GM23338 (cell line): ENCODE data around the gene FAM90A1. TPM values are rescaled to one million over a fixed set of nuclear protein-coding genes. Genes with fewer than 3 reads are reported as not detected.
"Not testable (repeated sequence)": the region's sequence is repeated elsewhere in the genome, so short reads cannot be mapped to it uniquely, and the experiment has no call there.

ENCODE experiments used
- ATAC-seq: fragments of 200-7000 bp; cut with Tn5 transposase; 3 replicates; pipeline ENCODE4 v1.9.1; 2020
- DNase-seq: peaks from one replicate; pipeline ENCODE4 v3.0.0-alpha.2; 2015; ENCODE audit warnings: low spot score
- H2AFZ ChIP-seq: fragments of 200-600 bp; sonication (generic); 2 replicates; pipeline ENCODE4 v1.8.0; 2016; ENCODE audit warnings: antibody characterized with exemption, mild to moderate bottlenecking, moderate library complexity
- H3F3A ChIP-seq: fragments of 200-600 bp; sonication (generic); replicated peaks from 2 replicates; pipeline ENCODE4 v1.8.0; 2017; ENCODE audit warnings: antibody characterized with exemption, mixed run types, low read depth
- H3K27ac ChIP-seq: fragments of 200-600 bp; sonication (generic); 2 replicates; pipeline ENCODE4 v1.6.1; 2016; ENCODE audit warnings: low read depth
- H3K27me3 ChIP-seq: fragments of 200-600 bp; sonication (generic); 2 replicates; pipeline ENCODE4 v1.8.0; 2016; ENCODE audit warnings: mild to moderate bottlenecking, mixed run types, moderate library complexity; ENCODE audit not compliant: insufficient read depth
- H3K36me3 ChIP-seq: fragments of 200-600 bp; sonication (generic); 2 replicates; pipeline ENCODE4 v1.8.0; 2016; ENCODE audit warnings: mild to moderate bottlenecking; ENCODE audit not compliant: insufficient read depth
- H3K4me1 ChIP-seq: fragments of 200-600 bp; sonication (generic); 2 replicates; pipeline ENCODE4 v1.8.0; 2016; ENCODE audit warnings: mild to moderate bottlenecking, moderate library complexity; ENCODE audit not compliant: insufficient read depth
- H3K4me2 ChIP-seq: fragments of 200-600 bp; sonication (generic); 2 replicates; pipeline ENCODE4 v1.7.1; 2017; ENCODE audit warnings: mixed run types
- H3K4me3 ChIP-seq: fragments of 200-600 bp; sonication (generic); 2 replicates; pipeline ENCODE4 v1.6.1; 2016; ENCODE audit warnings: mixed run types
- H3K79me2 ChIP-seq: fragments of 200-600 bp; sonication (generic); replicated peaks from 2 replicates; pipeline ENCODE4 v1.8.0; 2017; ENCODE audit warnings: mild to moderate bottlenecking; ENCODE audit not compliant: insufficient read depth
- H3K9me2 ChIP-seq: fragments of 200-600 bp; sonication (generic); 2 replicates; pipeline ENCODE4 v1.8.0; 2017; ENCODE audit not compliant: insufficient read depth
- H4K20me1 ChIP-seq: fragments of 200-600 bp; sonication (generic); replicated peaks from 2 replicates; pipeline ENCODE4 v1.8.0; 2017; ENCODE audit warnings: mild to moderate bottlenecking; ENCODE audit not compliant: insufficient read depth
- H3K27ac Mint-ChIP-seq: 2 replicates; pipeline ENCODE4 v1.8.0; 2020; ENCODE audit warnings: inconsistent platforms, mild to moderate bottlenecking, moderate library complexity, mixed read lengths
- H3K27me3 Mint-ChIP-seq: 3 replicates; pipeline ENCODE4 v1.8.0; 2022; ENCODE audit warnings: low read depth, mild to moderate bottlenecking, moderate library complexity, mixed read lengths, inconsistent platforms; ENCODE audit not compliant: insufficient read depth, poor library complexity
- H3K36me3 Mint-ChIP-seq: 3 replicates; pipeline ENCODE4 v1.8.0; 2021; ENCODE audit warnings: low read depth, mild to moderate bottlenecking, inconsistent platforms, moderate library complexity, mixed read lengths
- H3K4me1 Mint-ChIP-seq: 3 replicates; pipeline ENCODE4 v1.8.0; 2020; ENCODE audit warnings: mild to moderate bottlenecking, inconsistent platforms, mixed read lengths
- H3K4me3 Mint-ChIP-seq: 3 replicates; pipeline ENCODE4 v1.8.0; 2021; ENCODE audit warnings: moderate library complexity, mild to moderate bottlenecking, inconsistent platforms, mixed read lengths
- H3K9me3 Mint-ChIP-seq: 3 replicates; pipeline ENCODE4 v1.8.0; 2020; ENCODE audit warnings: moderate library complexity, mild to moderate bottlenecking, inconsistent platforms, mixed read lengths
- polyA plus RNA-seq: library from polyadenylated mRNA; unstranded; fragments of >200 nt; fragmentation: Nextera tagmentation; extraction: Ambion mirVana; gene quantifications from 2 replicates; pipeline ENCODE4 v1.2.1, GENCODE V29; 2016
- total RNA-seq: library from RNA; depleted of rRNA; stranded (reverse); fragments of >200 nt; shearing (Covaris generic); gene quantifications from 2 replicates; pipeline ENCODE4 v1.2.3, GENCODE V29; 2014
- TF ChIP-seq, protein P1 (sequence below), 2 experiments: fragments of 200-600 bp in 1 of 2; sonication (generic) in 1 of 2; conservative IDR thresholded peaks; 2 replicates each; pipeline versions ENCODE4 v1.5.1 to v1.6.1; 2016 to 2017; ENCODE audit warnings: antibody characterized with exemption in 2 of 2, low read depth in 2 of 2, mild to moderate bottlenecking in 2 of 2, moderate library complexity in 1 of 2

Gene FAM90A1
- total and polyA plus RNA-seq, 2 experiments from 2014 or later, result 0.14 TPM; not detected in 1

DNA sequence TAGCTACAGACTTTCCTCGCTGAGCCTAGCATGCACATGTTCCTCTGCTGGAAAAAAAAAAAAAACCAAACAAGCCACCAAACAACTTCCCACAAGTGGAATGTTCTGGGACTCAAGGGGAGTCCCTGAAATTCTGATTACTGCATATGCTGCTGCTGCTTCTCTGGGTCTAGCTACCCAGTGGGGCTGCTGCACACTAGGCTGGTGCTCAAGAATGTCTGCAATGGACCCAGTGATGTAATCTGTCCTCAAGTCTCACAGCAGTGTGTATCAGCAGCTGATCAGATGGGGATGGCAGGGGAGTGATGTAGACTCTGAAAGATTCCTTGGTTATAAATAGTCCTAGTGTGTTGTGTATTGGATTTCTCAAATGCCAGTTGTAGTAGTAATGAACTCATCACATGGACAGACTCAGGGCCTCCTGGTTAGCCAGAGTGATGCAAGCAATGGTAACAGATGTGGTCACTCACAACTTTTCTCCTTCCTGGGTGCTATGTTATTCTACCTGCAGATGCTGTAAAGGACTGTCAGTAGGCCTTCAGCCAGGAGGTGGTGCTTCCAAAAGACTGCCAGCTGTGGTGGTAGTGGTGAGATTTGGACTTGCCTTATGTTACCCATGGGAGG lies 29.6 kb downstream of the FAM90A1 start:
- H3K4me1 Mint-ChIP-seq, H3K9me3 Mint-ChIP-seq: not testable (repeated sequence)

DNA sequence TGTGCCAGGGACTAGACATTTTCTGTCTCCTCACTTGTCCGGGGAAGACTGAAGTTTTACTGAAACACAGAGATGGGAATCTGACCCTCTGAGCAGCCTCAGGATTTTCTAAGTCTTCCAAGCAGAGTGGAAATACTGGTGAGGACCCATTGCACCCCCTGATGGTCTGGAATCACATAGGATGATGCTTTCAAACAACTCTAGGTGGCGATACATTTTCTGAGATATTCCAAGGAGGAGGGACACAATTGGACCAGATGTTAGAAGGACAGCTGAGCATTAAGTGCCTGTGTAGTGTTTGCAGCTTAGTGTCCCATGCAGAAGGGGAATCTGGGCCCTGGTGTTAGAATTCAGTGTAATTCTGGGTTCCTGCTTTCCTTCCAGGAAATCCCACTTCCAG lies 39.3 kb downstream of the FAM90A1 start:
- TF ChIP-seq, protein P1, sequence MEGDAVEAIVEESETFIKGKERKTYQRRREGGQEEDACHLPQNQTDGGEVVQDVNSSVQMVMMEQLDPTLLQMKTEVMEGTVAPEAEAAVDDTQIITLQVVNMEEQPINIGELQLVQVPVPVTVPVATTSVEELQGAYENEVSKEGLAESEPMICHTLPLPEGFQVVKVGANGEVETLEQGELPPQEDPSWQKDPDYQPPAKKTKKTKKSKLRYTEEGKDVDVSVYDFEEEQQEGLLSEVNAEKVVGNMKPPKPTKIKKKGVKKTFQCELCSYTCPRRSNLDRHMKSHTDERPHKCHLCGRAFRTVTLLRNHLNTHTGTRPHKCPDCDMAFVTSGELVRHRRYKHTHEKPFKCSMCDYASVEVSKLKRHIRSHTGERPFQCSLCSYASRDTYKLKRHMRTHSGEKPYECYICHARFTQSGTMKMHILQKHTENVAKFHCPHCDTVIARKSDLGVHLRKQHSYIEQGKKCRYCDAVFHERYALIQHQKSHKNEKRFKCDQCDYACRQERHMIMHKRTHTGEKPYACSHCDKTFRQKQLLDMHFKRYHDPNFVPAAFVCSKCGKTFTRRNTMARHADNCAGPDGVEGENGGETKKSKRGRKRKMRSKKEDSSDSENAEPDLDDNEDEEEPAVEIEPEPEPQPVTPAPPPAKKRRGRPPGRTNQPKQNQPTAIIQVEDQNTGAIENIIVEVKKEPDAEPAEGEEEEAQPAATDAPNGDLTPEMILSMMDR (conservative IDR thresholded peaks at IDR 0.05; ENCODE audit: low read depth in 2 of 2), result peak; percentile 38; a peak in 3 of 4 replicates
- not testable (repeated sequence) for H3K4me2 ChIP-seq, H3K27me3 ChIP-seq, H3K27ac Mint-ChIP-seq, H3K9me2 ChIP-seq, H3K4me1 Mint-ChIP-seq, H3K27ac ChIP-seq, H4K20me1 ChIP-seq, H3K36me3 Mint-ChIP-seq, H3K27me3 Mint-ChIP-seq, ATAC-seq, H2AFZ ChIP-seq, H3K4me3 Mint-ChIP-seq, H3K4me3 ChIP-seq, H3K9me3 Mint-ChIP-seq, H3F3A ChIP-seq, H3K79me2 ChIP-seq, H3K36me3 ChIP-seq, H3K4me1 ChIP-seq
- DNase-seq, result peak; percentile 10

More for the DNA sequence above, 29.6 kb downstream of the FAM90A1 start:
- H3K4me1 ChIP-seq, H3K27me3 ChIP-seq, H3K4me3 Mint-ChIP-seq, H3K36me3 Mint-ChIP-seq, H3K4me3 ChIP-seq, H4K20me1 ChIP-seq, ATAC-seq, H3K9me2 ChIP-seq, H2AFZ ChIP-seq, H3K27me3 Mint-ChIP-seq, H3K36me3 ChIP-seq, H3F3A ChIP-seq, H3K4me2 ChIP-seq, DNase-seq, H3K27ac ChIP-seq, H3K79me2 ChIP-seq, H3K27ac Mint-ChIP-seq: not testable (repeated sequence)

DNA sequence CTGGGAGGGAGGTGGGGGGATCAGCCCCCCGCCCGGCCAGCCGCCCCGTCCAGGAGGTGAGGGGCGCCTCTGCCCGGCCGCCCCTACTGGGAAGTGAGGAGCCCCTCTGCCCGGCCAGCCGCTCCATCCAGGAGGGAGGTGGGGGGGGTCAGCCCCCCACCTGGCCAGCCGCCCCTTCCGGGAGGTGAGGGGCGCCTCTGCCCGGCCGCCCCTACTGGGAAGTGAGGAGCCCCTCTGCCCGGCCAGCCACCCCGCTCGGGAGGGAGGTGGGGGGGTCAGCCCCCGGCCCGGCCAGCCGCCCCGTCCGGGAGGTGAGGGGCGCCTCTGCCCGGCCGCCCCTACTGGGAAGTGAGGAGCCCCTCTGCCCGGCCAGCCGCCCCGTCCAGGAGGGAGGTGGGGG lies 43.2 kb downstream of the FAM90A1 start:
- ATAC-seq, H3K79me2 ChIP-seq, H3K27ac ChIP-seq, H3K27ac Mint-ChIP-seq, H3K4me1 ChIP-seq, H3F3A ChIP-seq, H3K36me3 ChIP-seq, H4K20me1 ChIP-seq, H3K4me2 ChIP-seq, H3K4me3 Mint-ChIP-seq, H3K27me3 ChIP-seq, H2AFZ ChIP-seq, H3K27me3 Mint-ChIP-seq, DNase-seq, H3K4me1 Mint-ChIP-seq, H3K9me2 ChIP-seq, H3K36me3 Mint-ChIP-seq, H3K4me3 ChIP-seq: not testable (repeated sequence)
- H3K9me3 Mint-ChIP-seq, result peaks cover 15% of the 10 kb centered on the region; the same call in 2 of the 3 replicates

DNA sequence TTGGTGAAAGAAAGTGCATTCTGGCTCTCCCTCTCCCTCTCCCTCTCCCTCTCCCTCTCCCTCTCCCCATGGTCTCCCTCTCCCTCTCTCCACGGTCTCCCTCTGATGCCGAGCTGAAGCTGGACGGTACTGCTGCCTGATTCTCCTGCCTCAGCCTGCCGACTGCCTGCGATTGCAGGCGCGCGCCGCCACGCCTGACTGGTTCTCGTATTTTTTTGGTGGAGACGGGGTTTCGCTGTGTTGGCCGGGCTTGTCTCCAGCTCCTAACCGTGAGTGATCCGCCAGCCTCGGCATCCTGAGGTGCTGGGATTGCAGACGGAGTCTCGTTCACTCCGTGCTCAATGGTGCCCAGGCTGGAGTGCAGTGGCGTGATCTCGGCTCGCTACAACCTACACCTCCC lies 44.1 kb downstream of the FAM90A1 start:
- ATAC-seq, H3K4me1 Mint-ChIP-seq, H3K4me3 ChIP-seq, H3K4me3 Mint-ChIP-seq, H3K79me2 ChIP-seq, H2AFZ ChIP-seq, H3K36me3 Mint-ChIP-seq, H3F3A ChIP-seq, H4K20me1 ChIP-seq, H3K9me2 ChIP-seq, H3K27ac ChIP-seq, DNase-seq, H3K4me2 ChIP-seq, H3K27me3 ChIP-seq, H3K27ac Mint-ChIP-seq, H3K4me1 ChIP-seq, H3K36me3 ChIP-seq, H3K27me3 Mint-ChIP-seq: not testable (repeated sequence)
- H3K9me3 Mint-ChIP-seq, result peaks cover 15% of the 10 kb centered on the region; the same call in 2 of the 3 replicates

DNA sequence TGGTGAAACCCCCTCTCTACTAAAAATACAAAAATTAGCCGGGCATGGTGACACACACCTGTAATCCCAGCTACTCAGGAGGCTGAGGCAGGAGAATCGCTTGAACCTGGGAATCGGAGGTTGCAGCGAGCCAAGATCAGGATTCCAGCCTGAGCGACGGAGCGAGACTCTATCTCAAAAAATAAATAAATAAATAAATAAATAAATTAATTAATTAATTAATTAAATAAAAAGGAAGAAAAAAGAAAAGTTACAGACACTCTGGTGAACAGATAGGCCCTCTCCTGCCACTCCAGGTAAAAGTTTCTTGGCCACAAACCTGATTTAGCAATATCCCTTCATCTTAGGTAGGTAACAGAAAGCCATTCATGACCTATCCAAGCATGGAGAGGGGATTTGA lies 44.5 kb downstream of the FAM90A1 start:
- DNase-seq, ATAC-seq, H4K20me1 ChIP-seq, H3K27me3 Mint-ChIP-seq, H3K4me3 ChIP-seq, H3K4me1 Mint-ChIP-seq, H3K36me3 ChIP-seq, H3K9me2 ChIP-seq, H3K27ac Mint-ChIP-seq, H3K27me3 ChIP-seq, H3K4me2 ChIP-seq, H3K4me1 ChIP-seq, H3F3A ChIP-seq, H3K79me2 ChIP-seq, H3K36me3 Mint-ChIP-seq, H3K4me3 Mint-ChIP-seq, H3K27ac ChIP-seq, H2AFZ ChIP-seq: not testable (repeated sequence)
- H3K9me3 Mint-ChIP-seq, result peaks cover 15% of the 10 kb centered on the region; the same call in 2 of the 3 replicates

DNA sequence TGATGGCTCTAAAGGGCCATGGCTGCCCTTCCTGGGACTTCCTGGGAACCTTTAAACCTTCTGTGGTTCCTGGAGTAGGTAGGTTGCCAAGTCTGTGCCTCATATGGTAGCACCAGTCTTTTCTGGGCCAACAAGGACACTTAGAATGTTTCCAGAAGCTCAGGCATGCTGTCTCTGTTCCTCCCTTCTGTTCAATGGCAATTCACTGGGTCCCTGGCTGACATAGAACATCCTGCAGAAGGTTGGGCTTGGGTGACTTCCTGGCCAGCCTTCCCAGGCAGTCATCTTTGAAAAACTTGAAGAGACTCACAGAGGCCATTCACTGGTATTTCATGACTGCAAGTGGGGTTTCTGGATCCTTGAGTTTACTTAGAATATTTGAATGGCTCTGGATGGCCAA lies 46.1 kb downstream of the FAM90A1 start:
- not testable (repeated sequence) for H3K27me3 ChIP-seq, H3K27me3 Mint-ChIP-seq, H3K9me2 ChIP-seq, H4K20me1 ChIP-seq, H3K36me3 Mint-ChIP-seq, H3K79me2 ChIP-seq, H3K27ac ChIP-seq, H2AFZ ChIP-seq, DNase-seq, H3F3A ChIP-seq, ATAC-seq, H3K36me3 ChIP-seq, H3K4me1 Mint-ChIP-seq, H3K4me1 ChIP-seq, H3K27ac Mint-ChIP-seq, H3K4me2 ChIP-seq, H3K4me3 ChIP-seq
- peak overlapping the region; percentile 64 for H3K4me3 Mint-ChIP-seq
- H3K9me3 Mint-ChIP-seq, result peaks cover 15% of the 10 kb centered on the region; the same call in 2 of the 3 replicates
